ENCODE measurements around the gene OPA1. TPM values are rescaled to one million over a fixed set of nuclear protein-coding genes. Genes with fewer than 3 reads are reported as not detected.

OPA1 gene
- total and polyA plus RNA-seq, 2 of the 13 experiments (the other 11 are each of a cell fraction or from before 2014, with no cell fraction given): 26.7 to 78.5 TPM

- no peak for TF ChIP-seq ZBTB49 (CRISPR knock-in tag; IDR thresholded peaks at IDR 0.05; ENCODE audit: borderline replicate concordance)
- TF ChIP-seq ZBTB14 (CRISPR knock-in tag; IDR thresholded peaks at IDR 0.05): no peak
- TF ChIP-seq, protein P1, sequence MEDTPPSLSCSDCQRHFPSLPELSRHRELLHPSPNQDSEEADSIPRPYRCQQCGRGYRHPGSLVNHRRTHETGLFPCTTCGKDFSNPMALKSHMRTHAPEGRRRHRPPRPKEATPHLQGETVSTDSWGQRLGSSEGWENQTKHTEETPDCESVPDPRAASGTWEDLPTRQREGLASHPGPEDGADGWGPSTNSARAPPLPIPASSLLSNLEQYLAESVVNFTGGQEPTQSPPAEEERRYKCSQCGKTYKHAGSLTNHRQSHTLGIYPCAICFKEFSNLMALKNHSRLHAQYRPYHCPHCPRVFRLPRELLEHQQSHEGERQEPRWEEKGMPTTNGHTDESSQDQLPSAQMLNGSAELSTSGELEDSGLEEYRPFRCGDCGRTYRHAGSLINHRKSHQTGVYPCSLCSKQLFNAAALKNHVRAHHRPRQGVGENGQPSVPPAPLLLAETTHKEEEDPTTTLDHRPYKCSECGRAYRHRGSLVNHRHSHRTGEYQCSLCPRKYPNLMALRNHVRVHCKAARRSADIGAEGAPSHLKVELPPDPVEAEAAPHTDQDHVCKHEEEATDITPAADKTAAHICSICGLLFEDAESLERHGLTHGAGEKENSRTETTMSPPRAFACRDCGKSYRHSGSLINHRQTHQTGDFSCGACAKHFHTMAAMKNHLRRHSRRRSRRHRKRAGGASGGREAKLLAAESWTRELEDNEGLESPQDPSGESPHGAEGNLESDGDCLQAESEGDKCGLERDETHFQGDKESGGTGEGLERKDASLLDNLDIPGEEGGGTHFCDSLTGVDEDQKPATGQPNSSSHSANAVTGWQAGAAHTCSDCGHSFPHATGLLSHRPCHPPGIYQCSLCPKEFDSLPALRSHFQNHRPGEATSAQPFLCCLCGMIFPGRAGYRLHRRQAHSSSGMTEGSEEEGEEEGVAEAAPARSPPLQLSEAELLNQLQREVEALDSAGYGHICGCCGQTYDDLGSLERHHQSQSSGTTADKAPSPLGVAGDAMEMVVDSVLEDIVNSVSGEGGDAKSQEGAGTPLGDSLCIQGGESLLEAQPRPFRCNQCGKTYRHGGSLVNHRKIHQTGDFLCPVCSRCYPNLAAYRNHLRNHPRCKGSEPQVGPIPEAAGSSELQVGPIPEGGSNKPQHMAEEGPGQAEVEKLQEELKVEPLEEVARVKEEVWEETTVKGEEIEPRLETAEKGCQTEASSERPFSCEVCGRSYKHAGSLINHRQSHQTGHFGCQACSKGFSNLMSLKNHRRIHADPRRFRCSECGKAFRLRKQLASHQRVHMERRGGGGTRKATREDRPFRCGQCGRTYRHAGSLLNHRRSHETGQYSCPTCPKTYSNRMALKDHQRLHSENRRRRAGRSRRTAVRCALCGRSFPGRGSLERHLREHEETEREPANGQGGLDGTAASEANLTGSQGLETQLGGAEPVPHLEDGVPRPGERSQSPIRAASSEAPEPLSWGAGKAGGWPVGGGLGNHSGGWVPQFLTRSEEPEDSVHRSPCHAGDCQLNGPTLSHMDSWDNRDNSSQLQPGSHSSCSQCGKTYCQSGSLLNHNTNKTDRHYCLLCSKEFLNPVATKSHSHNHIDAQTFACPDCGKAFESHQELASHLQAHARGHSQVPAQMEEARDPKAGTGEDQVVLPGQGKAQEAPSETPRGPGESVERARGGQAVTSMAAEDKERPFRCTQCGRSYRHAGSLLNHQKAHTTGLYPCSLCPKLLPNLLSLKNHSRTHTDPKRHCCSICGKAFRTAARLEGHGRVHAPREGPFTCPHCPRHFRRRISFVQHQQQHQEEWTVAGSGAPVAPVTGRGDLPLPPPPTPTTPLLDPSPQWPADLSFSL (CRISPR knock-in tag; IDR thresholded peaks at IDR 0.05): no peak
- TF ChIP-seq ELF3 (CRISPR knock-in tag; IDR thresholded peaks at IDR 0.05): peak; percentile 73; the same call in 1 of the 2 replicates
- no peak for TF ChIP-seq GLI4 (CRISPR knock-in tag; IDR thresholded peaks at IDR 0.05; ENCODE audit: borderline replicate concordance)
- no peak for TF ChIP-seq ATF7-NPFF (CRISPR knock-in tag; IDR thresholded peaks at IDR 0.05; ENCODE audit: low read depth)
- no peak for TF ChIP-seq NCOA1 (CRISPR knock-in tag; IDR thresholded peaks at IDR 0.05)
- peak; percentile 62; the same call in 1 of the 2 replicates for TF ChIP-seq ZNF572 (CRISPR knock-in tag; IDR thresholded peaks at IDR 0.05)
- TF ChIP-seq ZNF431 (CRISPR knock-in tag; IDR thresholded peaks at IDR 0.05; ENCODE audit: borderline replicate concordance, low read depth): no peak; the same call in 1 of the 2 replicates
- TF ChIP-seq, protein P2, sequence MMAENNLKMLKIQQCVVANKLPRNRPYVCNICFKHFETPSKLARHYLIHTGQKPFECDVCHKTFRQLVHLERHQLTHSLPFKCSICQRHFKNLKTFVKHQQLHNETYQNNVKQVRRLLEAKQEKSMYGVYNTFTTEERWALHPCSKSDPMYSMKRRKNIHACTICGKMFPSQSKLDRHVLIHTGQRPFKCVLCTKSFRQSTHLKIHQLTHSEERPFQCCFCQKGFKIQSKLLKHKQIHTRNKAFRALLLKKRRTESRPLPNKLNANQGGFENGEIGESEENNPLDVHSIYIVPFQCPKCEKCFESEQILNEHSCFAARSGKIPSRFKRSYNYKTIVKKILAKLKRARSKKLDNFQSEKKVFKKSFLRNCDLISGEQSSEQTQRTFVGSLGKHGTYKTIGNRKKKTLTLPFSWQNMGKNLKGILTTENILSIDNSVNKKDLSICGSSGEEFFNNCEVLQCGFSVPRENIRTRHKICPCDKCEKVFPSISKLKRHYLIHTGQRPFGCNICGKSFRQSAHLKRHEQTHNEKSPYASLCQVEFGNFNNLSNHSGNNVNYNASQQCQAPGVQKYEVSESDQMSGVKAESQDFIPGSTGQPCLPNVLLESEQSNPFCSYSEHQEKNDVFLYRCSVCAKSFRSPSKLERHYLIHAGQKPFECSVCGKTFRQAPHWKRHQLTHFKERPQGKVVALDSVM (CRISPR knock-in tag; IDR thresholded peaks at IDR 0.05): peak; percentile 42; the same call in 1 of the 2 replicates
- no peak for TF ChIP-seq ZNF207 (IDR thresholded peaks at IDR 0.05; ENCODE audit: borderline replicate concordance)
- no peak for TF ChIP-seq ZNF704 (CRISPR knock-in tag; IDR thresholded peaks at IDR 0.05; ENCODE audit: borderline replicate concordance)
- no peak for TF ChIP-seq HOXA7 (CRISPR knock-in tag; IDR thresholded peaks at IDR 0.05)
- peak; percentile 89 for TF ChIP-seq ZBTB26 (CRISPR knock-in tag; IDR thresholded peaks at IDR 0.05; ENCODE audit: borderline replicate concordance)
Measured at GRCh38 chr3:193711523-193711963, 118.5 kb downstream of the OPA1 start (continued).
